Ishikawa (cell line): ENCODE data around the gene VWDE.

ENCODE experiments used
- CREB1 ChIP-seq: IDR thresholded peaks from 2 replicates; pipeline ENCODE4 v1.6.1; 2012; ENCODE audit warnings: low read depth
- EP300 ChIP-seq: IDR thresholded peaks from 2 replicates; pipeline ENCODE4 v1.6.1; 2012; ENCODE audit warnings: borderline replicate concordance
- MAX ChIP-seq: IDR thresholded peaks from 2 replicates; pipeline ENCODE4 v1.6.1; 2012
- NFIC ChIP-seq: IDR thresholded peaks from 2 replicates; pipeline ENCODE4 v1.6.1; 2012
- RAD21 ChIP-seq: IDR thresholded peaks from 2 replicates; pipeline ENCODE4 v1.6.1; 2012; ENCODE audit warnings: low read depth
- TAF1 ChIP-seq: IDR thresholded peaks from 2 replicates; pipeline ENCODE4 v1.6.1; 2012; ENCODE audit warnings: low read depth, mild to moderate bottlenecking
- YY1 ChIP-seq: IDR thresholded peaks from 2 replicates; pipeline ENCODE4 v1.6.1; 2012; ENCODE audit warnings: low read depth

GRCh38 chr7:12373580-12374263, 29.9 kb downstream of the VWDE start:
- TF ChIP-seq EP300: no peak
- TF ChIP-seq MAX: no peak
- TF ChIP-seq CREB1: no peak
- no peak for TF ChIP-seq YY1
- no peak for TF ChIP-seq RAD21
- no peak for TF ChIP-seq NFIC
- TF ChIP-seq TAF1: no peak
